ENCODE data around the gene FGFRL1. TPM values are rescaled to one million over a fixed set of nuclear protein-coding genes. Genes with fewer than 3 reads are reported as not detected.

Gene FGFRL1
- polyA plus RNA-seq, 1 donor from 2014 or later, result 0.97 TPM

- Histone ChIP-seq H2AFZ (ENCODE audit: low read depth, low read length) (no peak overlapping the region), H3K27me3 (ENCODE audit: insufficient read depth, low read depth, low read length) (peaks cover 7% of the 10 kb centered on the region), H3K9me2 (ENCODE audit: insufficient read depth, low read length) (no peaks in the 10 kb centered on the region), H4K20me1 (ENCODE audit: insufficient read depth) (no peaks in the 10 kb centered on the region), H3K4me2 (ENCODE audit: low read length) (no peak overlapping the region), H3K9ac (ENCODE audit: low read length) (no peak overlapping the region), H3K36me3 (ENCODE audit: insufficient read depth, low read length) (no peaks in the 10 kb centered on the region), H3F3A (ENCODE audit: insufficient read depth, low read length, poor library complexity, severe bottlenecking) (no peaks in the 10 kb centered on the region), H3K79me2 (replicated peaks; ENCODE audit: insufficient read depth, low read length) (no peaks in the 10 kb centered on the region), H3K9me3 (ENCODE audit: low read length) (no peaks in the 10 kb centered on the region), H3K4me3 (ENCODE audit: low read length) (no peak overlapping the region), H3K27ac (ENCODE audit: low read length) (no peak overlapping the region)
- no peak for TF ChIP-seq RAD21 (conservative IDR thresholded peaks at IDR 0.05)
- no peak for TF ChIP-seq TAF1 (IDR thresholded peaks at IDR 0.05; ENCODE audit: low read depth)
- TF ChIP-seq MXI1 (conservative IDR thresholded peaks at IDR 0.05; ENCODE audit: poor library complexity, severe bottlenecking), result no peak
- no peak for TF ChIP-seq SMC3 (conservative IDR thresholded peaks at IDR 0.05; ENCODE audit: poor library complexity)
- TF ChIP-seq POLR2AphosphoS5 (IDR thresholded peaks at IDR 0.05), result no peak
- TF ChIP-seq EZH2 (IDR thresholded peaks at IDR 0.05; ENCODE audit: borderline replicate concordance, insufficient read depth, low read length, poor library complexity, severe bottlenecking), result no peak
- no peak for TF ChIP-seq CTCF (IDR thresholded peaks at IDR 0.05; ENCODE audit: poor library complexity, severe bottlenecking)
Observed at GRCh38 chr4:963276-964225, 47.9 kb upstream of the FGFRL1 start.

- Histone ChIP-seq H3K27ac (ENCODE audit: low read length) (no peak overlapping the region), H3K79me2 (replicated peaks; ENCODE audit: insufficient read depth, low read length) (no peaks in the 10 kb centered on the region), H3K36me3 (ENCODE audit: insufficient read depth, low read length) (no peaks in the 10 kb centered on the region), H3K9ac (ENCODE audit: low read length) (no peak overlapping the region), H4K20me1 (ENCODE audit: insufficient read depth) (no peaks in the 10 kb centered on the region), H2AFZ (ENCODE audit: low read depth, low read length) (no peak overlapping the region), H3K4me3 (ENCODE audit: low read length) (no peak overlapping the region), H3K4me2 (ENCODE audit: low read length) (no peak overlapping the region), H3K27me3 (ENCODE audit: insufficient read depth, low read depth, low read length) (peaks cover 8% of the 10 kb centered on the region), H3K9me2 (ENCODE audit: insufficient read depth, low read length) (no peaks in the 10 kb centered on the region), H3F3A (ENCODE audit: insufficient read depth, low read length, poor library complexity, severe bottlenecking) (no peaks in the 10 kb centered on the region), H3K9me3 (ENCODE audit: low read length) (no peaks in the 10 kb centered on the region)
- TF ChIP-seq SMC3 (conservative IDR thresholded peaks at IDR 0.05; ENCODE audit: poor library complexity) (no peak), EZH2 (IDR thresholded peaks at IDR 0.05; ENCODE audit: borderline replicate concordance, insufficient read depth, low read length, poor library complexity, severe bottlenecking) (no peak), EP300 (conservative IDR thresholded peaks at IDR 0.05; ENCODE audit: poor library complexity, severe bottlenecking) (no peak), MXI1 (conservative IDR thresholded peaks at IDR 0.05; ENCODE audit: poor library complexity, severe bottlenecking) (no peak), RAD21 (conservative IDR thresholded peaks at IDR 0.05) (no peak), REST (IDR thresholded peaks at IDR 0.05; ENCODE audit: borderline replicate concordance) (no peak), CTCF (IDR thresholded peaks at IDR 0.05; ENCODE audit: poor library complexity, severe bottlenecking) (no peak), TAF1 (IDR thresholded peaks at IDR 0.05; ENCODE audit: low read depth) (no peak), POLR2AphosphoS5 (IDR thresholded peaks at IDR 0.05) (no peak)
Observed at GRCh38 chr4:964346-965025, 46.9 kb upstream of the FGFRL1 start.

Data from neural cell (in vitro differentiated cells).